ENCODE measurements around the gene RPP14.

Gene RPP14

DNA sequence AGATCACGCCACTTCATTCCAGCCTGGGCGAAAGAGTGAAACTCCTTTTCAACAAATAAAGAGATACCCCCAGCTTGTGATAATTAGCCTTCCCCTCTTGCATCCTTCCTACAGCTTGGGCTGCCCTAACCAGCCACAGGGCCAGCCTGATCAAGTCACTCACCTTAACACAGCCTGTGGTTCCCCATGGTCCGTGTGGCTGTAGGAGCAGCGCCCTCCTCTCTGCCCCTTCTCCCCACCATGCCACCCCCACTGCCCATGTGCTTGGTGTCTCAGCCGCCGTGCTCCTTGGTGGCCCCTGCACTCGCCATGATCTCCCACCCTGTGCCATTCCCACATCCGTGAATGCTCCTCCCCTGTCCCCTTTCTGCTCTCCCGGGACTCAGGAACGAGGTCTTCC lies 13.2 kb upstream of the RPP14 start:
- no peak for DNase-seq

DNA sequence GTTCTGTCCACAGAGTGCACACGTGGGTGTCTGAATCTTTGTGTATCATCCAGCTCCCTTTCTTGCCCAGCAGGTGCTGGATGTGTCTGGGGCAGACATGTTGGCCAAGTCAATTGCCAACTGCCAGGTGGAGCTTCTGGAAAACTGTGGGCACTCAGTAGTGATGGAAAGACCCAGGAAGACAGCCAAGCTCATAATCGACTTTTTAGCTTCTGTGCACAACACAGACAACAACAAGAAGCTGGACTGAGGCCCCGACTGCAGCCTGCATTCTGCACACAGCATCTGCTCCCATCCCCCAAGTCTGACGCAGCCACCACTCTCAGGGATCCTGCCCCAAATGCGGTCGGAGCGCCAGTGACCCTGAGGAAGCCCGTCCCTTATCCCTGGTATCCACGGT lies 12.5 kb upstream of the RPP14 start:
- no peak for DNase-seq

DNA sequence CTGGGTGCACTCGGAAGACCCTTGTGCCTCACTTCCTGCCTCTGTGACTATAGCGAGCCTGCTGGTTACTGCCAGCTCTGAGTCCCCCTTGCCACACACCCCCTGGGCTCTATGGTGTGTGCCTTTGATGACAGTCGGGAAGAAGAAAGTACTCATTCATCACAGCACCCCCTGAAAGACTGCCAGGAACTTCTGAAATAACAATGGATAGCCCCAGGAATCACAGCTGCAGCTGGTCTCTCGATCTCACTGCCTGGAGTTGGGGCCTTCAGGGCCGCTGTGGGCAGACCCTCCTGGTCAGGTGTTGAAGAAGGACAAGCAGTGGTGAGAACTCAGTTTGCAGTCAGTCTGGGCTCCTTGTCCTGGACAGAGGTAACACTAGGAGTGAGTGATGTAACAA lies 9.8 kb upstream of the RPP14 start:
- DNase-seq = no peak

DNA sequence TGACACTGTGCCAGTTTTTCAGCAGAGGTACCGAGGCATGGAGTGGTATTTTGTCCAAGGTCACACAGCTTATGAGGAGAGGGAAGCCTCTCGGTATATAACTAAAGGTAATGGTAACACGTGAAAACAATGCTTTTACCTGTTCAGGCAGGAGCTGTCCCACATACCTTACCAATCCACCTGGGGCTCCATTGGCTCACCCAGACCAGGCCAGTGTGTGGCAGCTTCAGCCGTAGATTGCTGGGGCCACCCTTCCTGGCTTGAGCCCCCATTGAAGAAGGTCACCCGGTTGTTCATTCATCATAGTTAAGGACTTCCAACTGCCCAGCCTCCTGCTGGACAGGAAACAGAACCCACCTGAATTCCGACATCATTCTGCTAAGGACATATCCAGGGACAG lies 9.2 kb upstream of the RPP14 start:
- DNase-seq = no peak

DNA sequence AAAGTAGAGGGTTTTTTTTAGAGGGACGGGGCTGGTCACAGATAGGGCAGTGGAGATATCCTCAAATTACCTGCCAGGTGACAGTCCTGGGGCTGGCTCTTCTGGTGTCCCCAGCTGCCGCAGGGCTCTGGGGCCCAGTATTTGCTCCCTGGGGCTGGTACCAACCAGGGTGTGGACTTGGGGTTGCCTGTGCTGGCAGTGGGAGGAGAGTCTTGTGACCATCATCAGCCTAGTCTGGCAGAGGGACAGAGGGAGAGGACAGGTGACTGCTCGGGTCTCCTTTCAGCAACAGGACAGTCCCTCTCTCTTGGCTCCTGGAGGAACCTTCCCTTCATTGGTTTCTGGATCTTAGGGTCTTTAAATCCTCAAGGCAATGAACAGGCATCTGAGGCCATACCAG lies 7.9 kb upstream of the RPP14 start:
- no peak for DNase-seq

DNA sequence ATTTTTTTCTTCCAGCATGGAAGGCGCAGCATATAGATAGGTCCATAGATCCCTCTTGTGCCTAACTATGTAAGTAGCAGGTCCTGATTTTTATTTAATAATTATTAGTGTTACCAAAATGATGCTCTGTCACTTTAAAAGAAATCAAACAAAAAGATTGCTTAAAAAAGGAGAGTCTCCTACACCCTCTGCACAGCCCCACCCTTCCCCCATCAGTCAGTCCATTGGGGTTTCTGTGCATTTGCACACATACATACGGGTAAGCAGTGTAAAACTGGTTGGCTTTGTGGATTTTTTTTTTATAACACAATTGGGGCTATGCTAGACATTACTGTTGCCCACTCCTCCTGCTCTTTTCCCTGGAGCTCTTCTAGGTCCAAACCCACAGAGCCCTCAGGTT lies 7.0 kb upstream of the RPP14 start:
- no peak for DNase-seq

DNA sequence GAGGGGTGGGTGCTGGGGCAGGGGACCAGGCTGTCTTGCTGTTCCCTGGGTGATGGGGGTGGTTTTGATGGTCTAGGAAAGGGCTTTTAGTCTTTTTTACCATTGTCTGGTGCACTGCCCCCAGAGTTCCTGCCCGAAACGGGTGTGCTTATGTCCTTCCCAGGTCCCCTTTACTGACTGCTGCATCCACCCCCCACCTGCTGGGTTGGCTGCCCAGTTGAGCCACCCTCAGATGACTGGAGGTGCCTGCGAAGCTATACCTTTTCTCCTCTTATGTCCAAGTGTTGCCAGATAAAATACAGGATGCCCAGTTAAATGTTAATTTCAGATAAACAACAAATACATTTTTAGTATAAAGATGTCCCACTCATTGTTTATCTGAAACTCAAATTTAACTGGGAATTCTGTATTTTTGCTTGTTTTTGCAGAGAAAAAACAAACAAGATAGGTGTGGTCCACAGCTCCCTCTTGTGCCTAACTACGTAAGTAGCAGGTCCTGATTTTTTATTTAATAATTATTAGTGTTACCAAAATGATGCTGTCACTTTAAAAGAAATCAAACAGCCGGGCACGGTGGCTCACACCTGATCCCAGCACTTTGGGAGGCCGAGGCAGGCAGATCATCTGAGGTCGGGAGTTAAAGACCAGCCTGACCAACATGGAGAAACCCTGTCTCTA lies 6.1 kb upstream of the RPP14 start:
- DNase-seq = no peak

DNA sequence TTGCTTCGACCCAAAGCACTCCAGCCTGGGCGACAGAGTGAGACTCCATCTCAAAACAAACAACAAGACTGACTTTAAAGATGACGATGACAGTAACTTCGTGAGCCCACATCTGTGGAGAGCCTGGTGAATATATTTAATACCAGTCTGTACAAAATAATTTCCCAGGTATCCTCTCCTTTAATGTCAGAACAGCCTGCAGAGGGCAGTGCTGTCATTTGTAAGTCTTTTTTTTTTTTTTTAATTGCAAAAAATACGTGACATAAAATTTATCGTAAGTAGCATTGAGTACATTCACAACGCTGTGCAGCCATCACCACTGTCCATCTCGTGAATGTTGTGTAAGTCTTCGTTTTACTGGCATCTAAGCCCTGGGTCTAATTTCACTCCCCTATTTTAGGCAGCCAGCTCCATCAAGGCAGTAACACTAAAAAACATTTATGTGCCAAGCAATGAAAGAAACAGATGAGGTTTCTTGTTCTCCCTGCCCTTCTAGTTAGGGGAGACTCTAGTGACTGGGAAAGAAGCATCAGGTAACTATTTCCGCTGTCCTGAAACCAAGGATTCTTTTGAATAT lies 1.7 kb downstream of the RPP14 start:
- DNase-seq = no peak

DNA sequence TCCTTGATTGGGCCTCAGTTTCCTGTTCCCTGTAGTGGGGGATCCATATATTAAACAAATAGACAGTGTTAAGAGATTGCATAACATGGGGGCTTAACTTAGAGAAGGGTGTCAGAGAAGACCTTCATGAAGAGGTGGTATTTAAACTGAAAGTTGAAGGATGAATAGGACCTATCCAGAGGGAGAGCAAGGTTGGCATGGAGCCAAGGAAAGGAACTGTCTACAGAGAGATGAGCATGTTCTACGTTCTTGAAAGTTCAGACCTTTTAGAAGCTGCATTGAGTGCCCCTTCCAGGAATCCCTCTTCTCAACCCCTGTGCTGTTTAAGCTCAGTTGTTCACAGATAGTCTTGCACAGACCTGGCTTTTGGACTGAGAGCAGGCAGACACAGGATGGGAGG lies 2.7 kb downstream of the RPP14 start:
- no peak for DNase-seq

DNA sequence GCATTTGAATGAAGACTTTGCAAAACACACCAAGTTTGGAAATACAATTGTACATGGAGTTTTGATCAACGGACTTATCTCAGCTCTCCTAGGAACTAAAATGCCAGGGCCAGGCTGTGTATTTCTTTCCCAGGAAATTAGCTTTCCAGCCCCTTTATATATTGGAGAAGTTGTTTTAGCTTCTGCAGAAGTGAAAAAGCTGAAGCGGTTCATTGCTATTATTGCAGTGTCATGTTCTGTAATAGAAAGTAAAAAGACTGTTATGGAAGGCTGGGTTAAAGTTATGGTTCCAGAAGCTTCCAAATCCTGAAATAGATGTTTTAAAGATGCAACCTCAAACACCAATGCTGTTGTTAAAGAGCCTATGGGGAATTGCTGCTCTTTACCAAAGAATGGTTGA lies 11.8 kb downstream of the RPP14 start:
- no peak for DNase-seq

DNA sequence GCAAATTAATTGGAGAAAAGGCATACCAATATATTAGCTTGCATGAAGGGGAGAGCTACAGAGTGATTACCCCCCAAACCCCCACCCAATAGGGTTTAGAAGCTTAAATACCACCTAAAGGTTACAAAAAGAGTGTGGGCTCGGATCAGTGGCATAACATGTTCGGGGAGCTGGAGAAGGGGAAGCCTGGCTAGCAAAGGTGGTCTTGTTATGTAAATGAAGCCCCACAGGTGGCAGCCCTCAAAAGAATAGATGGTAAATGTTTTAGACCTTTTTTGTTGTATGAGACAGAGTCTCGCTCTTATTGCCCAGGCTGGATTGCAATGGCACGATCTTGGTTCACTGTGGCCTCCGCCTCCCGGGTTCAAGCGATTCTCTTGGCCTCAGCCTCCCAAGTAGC lies 15.7 kb downstream of the RPP14 start:
- no peak for DNase-seq

DNA sequence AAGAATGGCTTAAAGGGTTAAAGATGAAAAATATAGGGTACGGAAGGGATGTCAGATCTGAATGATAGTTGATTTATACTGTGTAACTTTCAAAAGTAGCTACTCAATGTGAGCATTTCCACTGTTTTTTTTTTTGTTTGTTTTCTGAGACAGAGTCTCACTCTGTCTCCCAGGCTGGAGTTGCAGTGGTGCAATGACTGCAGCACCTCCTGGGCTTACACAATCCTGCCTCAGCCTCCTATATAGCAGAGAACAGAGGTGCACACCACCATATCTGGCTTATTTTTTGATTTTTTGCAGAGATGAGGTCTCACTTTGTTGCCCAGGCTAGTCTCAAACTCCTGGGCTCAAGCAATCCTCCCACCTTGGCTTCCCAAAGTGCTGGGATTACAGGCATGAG lies 16.7 kb downstream of the RPP14 start:
- DNase-seq = no peak

DNA sequence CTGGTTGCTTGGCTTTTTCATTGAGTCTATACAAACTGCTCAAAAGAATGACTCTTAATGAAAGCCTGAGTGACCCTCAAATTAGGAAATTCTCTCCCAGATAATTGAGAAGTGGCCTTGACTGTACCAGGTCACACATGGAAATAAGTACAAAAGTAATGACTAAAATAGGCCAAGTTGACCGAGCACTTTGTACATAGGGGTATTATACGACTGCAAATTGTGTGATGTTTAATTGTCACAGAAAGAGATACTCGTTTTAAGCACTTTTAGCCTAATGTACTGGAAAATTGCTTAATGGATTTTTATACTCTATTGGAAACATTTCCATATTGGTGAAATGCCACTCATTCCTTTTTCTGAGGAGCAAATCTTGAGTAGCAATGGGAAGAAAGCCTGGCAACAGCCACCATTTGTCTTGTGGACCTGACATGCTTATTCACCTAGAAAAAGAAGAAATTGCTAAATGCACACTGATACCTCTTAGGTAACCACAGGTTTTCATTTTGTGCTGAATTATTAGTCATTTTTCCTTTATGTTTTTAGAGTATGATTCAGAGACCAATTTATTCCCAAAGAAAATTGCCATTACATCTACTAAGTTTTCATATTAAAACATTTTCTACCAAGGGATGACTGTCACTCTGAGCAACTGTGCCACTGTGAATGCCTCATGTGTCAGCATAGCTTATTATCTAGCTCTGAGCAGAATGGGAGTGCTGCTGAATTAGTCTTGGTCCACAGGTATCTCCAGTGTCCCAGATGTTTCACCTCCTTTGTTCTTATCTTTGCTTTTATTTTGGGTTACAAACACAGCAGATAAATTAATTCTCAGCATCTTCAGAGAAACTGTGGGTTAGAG lies 17.7 kb downstream of the RPP14 start:
- DNase-seq = no peak

DNA sequence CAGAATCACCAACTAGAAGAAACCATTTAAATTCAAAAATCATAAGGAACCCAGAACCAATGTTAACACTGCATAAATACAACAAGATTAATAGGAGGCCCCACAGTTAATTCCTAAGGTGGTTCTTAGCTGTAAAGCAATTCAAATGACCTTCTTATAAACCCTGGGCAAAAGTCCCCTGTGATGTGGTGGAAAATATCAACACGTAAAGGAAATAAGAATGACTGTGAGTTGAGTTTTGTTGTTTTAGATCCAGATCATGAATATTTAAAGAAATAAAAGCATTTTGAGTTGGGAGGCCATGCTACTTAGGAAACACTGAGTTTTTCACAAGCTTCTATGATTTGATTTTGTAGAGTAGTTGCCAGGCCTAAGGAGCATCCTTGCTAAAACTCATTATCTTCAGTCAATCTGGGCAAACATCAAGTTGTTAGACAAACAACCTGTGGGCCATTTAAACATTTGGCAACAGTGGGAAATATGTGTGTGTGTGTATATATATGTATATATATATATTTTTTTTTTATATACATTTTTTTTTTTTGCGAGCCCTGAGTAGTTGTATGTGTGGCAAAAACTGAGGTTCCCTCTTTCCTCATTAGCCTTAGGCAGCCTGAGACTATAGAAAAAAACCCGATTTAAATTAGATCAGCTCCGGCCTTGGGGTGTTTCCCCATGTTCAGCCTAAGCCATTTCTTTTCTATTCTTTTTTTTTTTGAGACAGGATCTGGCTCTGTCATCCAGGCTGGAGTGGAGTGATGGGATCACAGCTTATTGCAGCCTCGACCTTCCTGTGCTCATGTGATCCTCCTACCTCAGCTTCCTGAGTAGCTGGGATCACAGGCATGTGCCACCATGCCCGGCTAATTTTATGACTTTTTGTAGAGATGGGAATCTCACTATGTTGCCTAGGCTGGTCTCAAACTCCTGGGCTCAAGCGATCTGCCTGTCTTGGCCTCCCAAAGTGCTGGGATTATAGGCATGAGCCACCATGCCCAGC lies 18.6 kb downstream of the RPP14 start:
- no peak for DNase-seq

DNA sequence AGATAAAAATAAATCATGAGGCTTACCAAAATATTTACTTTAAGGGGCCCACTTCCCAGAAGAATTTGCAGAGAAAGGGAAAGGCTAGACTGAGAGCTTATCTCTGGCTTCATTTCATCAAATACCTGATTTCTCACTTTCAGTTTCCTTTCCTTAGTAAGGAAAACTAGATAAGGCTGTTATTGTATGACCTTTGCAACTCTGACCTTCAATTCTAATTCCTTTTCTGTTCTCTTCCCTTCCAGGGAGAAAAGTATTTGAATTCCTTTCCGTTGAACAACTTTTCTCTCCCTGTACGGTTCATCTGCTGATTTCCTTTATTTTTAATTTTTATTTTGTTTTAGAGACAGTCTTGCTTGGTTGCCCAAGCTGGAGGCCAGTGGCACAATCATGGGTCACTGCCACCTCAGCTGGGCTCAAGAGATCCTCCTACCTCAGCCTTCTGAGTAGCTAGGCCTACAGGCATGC lies 19.5 kb downstream of the RPP14 start:
- DNase-seq = no peak

DNA sequence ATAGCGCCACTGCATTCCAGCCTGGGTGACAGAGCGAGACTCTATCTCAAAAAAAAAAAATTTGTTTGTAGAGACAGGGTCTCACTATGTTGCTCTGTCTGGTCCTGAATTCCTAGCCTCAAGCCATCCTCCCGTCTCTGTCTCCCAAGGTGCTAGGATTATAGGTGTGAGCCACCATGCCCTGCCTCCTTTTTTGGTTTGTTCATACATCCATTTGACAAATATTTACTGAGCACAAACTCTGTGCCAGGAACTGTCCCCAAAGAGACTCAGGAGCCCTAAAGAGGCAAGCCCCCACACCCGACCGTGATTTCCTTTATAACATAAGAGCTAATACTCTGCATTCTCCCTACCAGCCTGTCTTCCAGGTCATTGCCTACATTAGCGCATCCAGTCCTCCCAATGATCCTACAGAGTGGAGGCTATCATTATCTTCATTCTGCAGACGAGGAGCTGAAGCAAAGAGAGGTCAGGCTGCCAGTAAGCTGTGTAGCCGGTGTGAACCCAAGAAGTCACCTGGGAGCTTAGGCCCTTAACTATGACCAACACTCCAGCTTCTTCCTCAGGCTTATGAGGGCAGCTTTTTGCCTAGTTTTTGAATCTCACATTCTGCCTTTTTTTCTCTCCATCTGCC lies 20.3 kb downstream of the RPP14 start:
- DNase-seq = no peak

DNA sequence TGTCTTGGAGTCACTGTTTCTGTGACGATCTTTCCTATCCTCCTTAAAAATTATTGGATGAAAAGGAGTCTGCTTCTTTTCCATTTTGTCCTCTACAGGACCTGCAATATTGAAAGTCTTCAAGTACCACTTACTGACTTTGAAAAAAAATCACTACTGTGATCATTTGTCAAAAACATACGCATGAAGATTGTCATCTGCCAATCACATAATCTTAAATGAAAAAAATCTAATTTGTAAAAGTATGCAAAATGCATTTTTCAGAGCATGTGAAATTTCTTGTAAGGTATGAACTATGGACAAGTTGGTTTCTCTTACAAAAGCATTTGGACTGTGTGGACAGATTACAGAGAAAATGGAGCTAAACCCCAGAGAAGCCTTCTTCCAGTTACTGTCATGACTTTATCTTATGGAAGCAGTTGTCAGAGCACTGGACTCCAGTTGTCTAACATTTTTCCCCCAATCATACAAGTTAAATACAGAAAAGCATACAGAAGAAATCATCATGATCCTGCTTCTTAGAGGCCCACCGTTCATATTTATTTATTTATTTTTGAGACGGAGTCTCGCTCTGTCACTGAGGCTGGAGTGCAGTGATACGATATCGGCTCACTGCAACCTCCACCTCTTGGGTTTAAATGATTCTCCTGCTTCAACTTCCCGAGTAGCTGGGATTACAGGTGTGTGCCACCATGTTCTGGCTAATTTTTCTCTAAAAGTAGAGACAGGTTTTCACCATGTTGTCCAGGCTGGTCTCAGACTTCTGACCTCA lies 23.3 kb downstream of the RPP14 start:
- DNase-seq = no peak

DNA sequence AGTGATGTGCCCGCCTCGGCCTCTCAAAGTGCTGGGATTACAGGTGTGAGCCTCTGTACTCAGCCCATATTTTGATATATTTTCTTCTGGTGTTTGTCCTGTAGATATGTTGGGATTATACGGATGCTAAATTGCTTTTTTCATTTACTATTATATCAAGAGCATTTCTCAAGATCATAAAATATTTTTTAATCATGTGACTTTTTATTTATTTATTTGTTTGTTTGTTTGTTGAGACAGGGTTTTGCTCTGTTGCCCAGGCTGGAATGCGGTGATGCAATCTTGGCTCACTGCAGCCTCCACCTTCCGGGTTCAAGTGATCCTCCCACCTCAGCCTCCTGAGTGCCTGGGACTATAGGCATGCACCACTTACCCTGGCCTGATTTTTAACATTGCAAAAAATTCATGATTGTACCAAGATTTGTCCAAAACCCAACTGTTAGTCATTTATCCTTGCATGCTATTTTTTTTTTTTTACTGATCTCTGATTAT lies 23.9 kb downstream of the RPP14 start:
- no peak for DNase-seq

DNA sequence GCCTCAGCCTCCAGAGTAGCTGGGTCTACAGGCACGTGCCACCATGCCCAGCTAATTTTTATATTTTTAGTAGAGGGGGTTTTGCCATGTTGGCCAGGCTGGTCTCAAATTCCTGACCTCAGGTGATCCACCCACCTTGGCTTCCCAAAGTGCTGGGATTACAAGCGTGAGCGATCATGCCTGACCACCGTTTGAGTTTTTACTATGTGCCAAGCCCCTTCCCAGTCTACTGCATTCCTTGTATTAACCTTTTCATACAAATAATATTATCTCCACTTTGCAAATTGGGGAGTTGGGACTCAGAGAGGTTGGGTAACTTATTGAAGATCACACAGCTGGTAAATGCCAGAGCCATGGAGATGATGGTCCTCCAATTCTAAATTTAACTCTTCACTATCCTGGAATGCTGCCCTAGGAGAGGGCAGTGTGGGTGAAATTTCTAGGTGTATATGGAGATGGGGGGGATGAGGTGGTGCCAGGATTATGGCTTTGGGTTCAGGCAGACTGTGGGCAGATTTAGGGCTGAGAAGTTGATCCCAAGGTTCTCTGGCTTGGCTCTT lies 25.6 kb downstream of the RPP14 start:
- no peak for DNase-seq

DNA sequence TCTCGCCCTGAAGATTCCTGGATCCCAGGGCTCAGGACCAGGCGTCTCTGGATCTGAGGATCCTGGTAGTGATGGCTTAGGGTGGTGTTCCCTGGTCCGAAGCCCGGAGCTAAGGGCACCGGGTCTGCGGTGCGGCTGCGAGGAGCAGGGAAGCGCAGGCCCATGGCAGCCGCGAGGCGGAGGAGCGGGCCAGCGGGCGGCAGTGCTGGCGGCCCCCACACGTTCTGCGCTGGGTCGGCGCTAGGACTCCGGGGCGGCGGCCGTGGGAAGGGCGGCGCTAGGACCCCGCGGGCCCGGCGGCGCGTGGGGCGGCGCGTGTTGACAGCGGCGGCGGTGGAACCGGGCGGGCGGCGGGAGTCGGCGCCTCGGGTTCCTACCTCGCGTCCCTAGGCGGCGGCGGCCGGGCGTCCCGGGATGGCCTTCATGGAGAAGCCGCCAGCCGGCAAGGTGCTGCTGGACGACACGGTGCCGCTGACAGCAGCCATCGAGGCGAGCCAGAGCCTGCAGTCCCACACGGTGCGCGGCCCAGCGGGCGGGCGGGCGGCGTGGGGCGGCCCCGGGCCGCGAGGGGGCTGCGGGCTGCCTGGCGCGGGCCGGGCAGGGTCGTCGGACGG lies 26.6 kb downstream of the RPP14 start, which contains the start of gene PXK:
TSS of gene PXK (plus strand) at position 318 of the 614 bp plus-strand sequence. CDS start at position 415, 97 bp downstream.
- DNase-seq = peak; percentile 5

Measured in DMS79 treated with DMSO at 0.1 percent for 48 hours (cell line).